Choroid plexus epithelial cell (primary cell): Measurements from ENCODE around the gene TMEM255B.

Experiments
- DNase-seq: peaks from one replicate; pipeline ENCODE4 v3.0.0-alpha.2; 2010; ENCODE audit warnings: low read depth
- H3K4me3 ChIP-seq: 2 replicates; pipeline ENCODE4 v1.5.1; 2011; ENCODE audit warnings: low read depth, mild to moderate bottlenecking, control low read depth, low read length, moderate library complexity
- CTCF ChIP-seq: conservative IDR thresholded peaks from 2 replicates; pipeline ENCODE4 v1.5.1; 2011; ENCODE audit warnings: low read depth, mild to moderate bottlenecking, control low read depth, inconsistent platforms, low read length, moderate library complexity

TMEM255B gene

GRCh38 chr13:113861433-113862030 lies 102.5 kb downstream of the TMEM255B start:
- no peak overlapping the region for H3K4me3 ChIP-seq
- TF ChIP-seq CTCF, result no peak

GRCh38 chr13:113862191-113862930 lies 103.3 kb downstream of the TMEM255B start:
- DNase-seq, result no peak
- H3K4me3 ChIP-seq, result peak overlapping the region; percentile 69
- no peak for TF ChIP-seq CTCF

More at GRCh38 chr13:113861433-113862030, 102.5 kb downstream of the TMEM255B start:
- no peak for DNase-seq

DNA sequence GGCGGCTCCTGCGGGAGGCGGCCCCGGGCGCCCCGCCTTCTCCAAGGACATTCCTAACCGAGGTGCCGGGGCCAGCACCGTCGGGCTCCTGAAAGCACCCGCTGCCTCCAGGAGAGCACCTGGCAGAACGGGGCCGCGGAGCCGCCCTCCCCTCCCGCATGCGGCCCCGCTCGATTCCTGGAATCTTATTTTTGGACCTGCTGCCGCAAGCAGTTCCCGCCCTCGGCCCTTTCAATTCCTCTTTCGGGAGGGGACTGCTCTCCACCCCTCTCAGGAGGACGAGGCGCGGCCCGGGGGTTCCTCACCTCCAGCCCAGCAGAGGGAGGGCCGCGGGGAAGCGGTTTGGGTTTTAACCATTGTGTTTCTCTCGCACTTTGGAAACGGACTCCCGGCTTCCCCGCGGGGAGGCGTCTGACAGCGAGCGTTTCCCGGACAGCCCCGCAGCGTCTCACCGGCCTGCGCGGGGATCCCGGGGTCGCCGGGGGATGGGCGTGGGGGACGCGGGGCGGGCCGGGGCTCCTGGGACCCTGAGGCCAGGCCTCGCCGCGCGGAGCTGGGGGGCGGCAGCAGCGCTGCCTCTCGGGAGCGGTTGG lies 104.0 kb downstream of the TMEM255B start:
- DNase-seq, result peak; percentile 24
- H3K4me3 ChIP-seq, result peak overlapping the region; percentile 69
- peak; percentile 15 for TF ChIP-seq CTCF

DNA sequence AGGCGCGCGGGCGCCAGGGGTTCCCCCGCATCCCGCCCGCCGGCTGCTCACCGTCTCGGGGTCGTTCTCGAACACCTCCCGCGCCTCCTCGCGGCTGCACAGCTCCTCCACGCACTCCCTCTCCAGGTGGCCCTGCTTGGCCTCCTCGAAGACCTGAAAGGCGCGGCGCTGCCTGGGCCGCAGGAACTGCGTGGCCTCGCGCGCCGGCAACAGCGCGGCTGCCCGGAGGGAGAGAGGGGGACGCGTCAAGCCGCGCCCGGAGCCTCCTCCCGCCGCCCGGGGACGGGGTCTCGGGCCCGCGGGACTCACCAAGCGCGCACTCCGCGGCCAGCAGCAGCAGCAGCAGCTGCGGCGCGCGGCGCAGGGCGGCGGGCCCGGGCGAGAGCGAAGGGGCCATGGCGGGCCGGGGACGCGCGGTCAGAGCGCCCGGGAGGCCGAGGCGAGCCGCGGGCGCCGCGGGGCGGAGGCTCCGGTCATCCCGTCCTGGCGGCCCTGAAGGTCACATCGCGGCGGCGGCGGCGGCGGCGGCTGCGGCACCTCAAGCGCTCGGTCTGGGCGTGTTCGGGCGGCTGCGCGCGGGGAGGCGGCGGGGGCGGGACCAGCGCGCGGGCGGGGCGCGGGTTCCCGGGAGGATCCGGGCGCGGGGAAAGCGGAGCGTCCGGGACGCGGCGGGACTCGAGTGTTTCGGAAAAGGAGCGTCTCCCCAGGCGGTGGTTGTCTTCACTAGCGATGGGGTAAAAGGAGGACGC lies 104.7 kb downstream of the TMEM255B start, which contains the start of gene GAS6:
GAS6 (minus strand) TSS at position 553 of the 749 bp plus-strand sequence; CDS start at position 397, 156 bp downstream.
- peak within 1 kb of the TSS; percentile 69 for H3K4me3 ChIP-seq
- peak; percentile 16 for TF ChIP-seq CTCF

DNA sequence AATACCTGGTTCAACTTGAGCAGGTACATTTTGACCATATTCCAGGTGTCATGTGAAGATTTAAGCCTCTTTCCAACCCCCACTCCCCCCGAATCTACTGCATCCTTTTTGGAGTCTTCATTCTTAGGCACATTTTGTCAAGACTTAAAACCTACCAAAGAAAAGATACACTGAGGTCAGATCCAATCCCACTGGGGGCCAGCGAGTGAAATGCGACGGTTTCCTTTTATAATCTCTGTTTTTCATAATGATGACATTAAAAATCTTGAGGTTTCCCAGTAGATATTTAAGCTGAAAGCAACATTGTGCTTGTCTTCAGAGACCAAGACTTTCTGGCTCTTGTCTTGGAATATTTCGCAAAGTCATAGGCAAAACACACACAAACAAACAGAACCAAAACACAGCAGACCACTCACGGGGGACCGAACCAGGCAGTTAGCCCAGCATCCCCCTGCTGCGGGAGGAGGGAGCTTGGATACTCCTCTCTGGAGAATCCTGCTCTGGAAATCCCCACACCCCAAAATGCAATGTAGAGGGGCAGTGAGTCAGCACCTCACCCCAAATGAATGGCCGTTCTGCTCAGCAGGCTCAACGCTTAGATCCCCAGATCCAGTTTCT lies 105.4 kb downstream of the TMEM255B start:
- no peak for TF ChIP-seq CTCF
- DNase-seq, result no peak
- peak overlapping the region; percentile 69 for H3K4me3 ChIP-seq

More for the DNA sequence above, 104.7 kb downstream of the TMEM255B start, which contains the start of gene GAS6:
- peak; percentile 34 for DNase-seq

DNA sequence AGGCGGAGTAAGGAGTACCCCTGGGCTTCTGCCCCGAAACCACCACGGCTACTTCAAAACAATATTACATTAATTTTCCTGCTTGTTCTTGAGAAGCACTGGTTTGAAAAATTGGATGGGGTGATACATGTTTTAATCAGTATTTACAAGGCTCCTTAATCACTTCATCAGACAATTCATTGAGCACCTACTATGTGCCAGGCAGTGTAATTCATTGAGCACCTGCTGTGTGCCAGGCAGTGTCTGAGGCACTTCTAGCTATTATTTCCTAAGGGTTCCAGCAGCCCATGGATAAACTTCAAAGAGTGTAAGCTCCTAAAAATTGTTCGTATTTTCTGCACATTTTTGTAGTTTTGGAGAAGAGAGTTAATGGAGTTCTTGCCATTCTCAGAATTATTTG lies 106.4 kb downstream of the TMEM255B start:
- no peak for TF ChIP-seq CTCF
- DNase-seq, result no peak
- no peak overlapping the region for H3K4me3 ChIP-seq
